GM20000 (cell line): ENCODE results near the gene FOXD1.
"Not testable (repeated sequence)": the region's sequence is repeated elsewhere in the genome, so short reads cannot be mapped to it uniquely, and the experiment has no call there.

Experiments used
- DNase-seq: peaks from one replicate; pipeline ENCODE4 v3.0.0; 2012; ENCODE audit warnings: low spot score
- CTCF ChIP-seq: IDR thresholded peaks from 2 replicates; pipeline ENCODE4 v1.5.1; 2012; ENCODE audit warnings: mild to moderate bottlenecking, control low read depth; ENCODE audit errors: extremely low read depth, missing control alignments

Gene FOXD1

GRCh38 chr5:73482383-73483136 is 34.0 kb upstream of the FOXD1 start:
- DNase-seq = no peak
- TF ChIP-seq CTCF = no peak

GRCh38 chr5:73480500-73480899 is 31.9 kb upstream of the FOXD1 start:
- DNase-seq = no peak
- no peak for TF ChIP-seq CTCF

- no peak for DNase-seq
- TF ChIP-seq CTCF = no peak
Observed at GRCh38 chr5:73472116-73472515, 23.5 kb upstream of the FOXD1 start.

GRCh38 chr5:73471654-73472053 is 23.1 kb upstream of the FOXD1 start:
- TF ChIP-seq CTCF = no peak
- DNase-seq = no peak

- no peak for DNase-seq
- no peak for TF ChIP-seq CTCF
Observed at GRCh38 chr5:73469878-73470277, 21.3 kb upstream of the FOXD1 start.

- DNase-seq = not testable (repeated sequence)
Observed at GRCh38 chr5:73468638-73469037, 20.1 kb upstream of the FOXD1 start.

- no peak for TF ChIP-seq CTCF
Observed at GRCh38 chr5:73464016-73464745, 15.6 kb upstream of the FOXD1 start.

GRCh38 chr5:73460133-73460532 is 11.6 kb upstream of the FOXD1 start:
- DNase-seq = no peak
- no peak for TF ChIP-seq CTCF

More at GRCh38 chr5:73464016-73464745, 15.6 kb upstream of the FOXD1 start:
- DNase-seq = no peak
